Transverse colon (tissue), 4 donors: ENCODE measurements around the gene CILP2. TPM values are rescaled to one million over a fixed set of nuclear protein-coding genes. Genes with fewer than 3 reads are reported as not detected.

Source experiments
- DNase-seq: peaks from one replicate; pipeline ENCODE4 v3.0.0-alpha.2; 2019
- H3K27ac ChIP-seq, 4 donors: fragments of 200-600 bp; sonication (generic); 2 replicates each; pipeline ENCODE4 v1.5.1; 2016 to 2018; ENCODE audit warnings: inconsistent platforms in 4 of 4
- H3K27me3 ChIP-seq: fragments of 200-600 bp; sonication (generic); 2 replicates; pipeline ENCODE4 v1.5.1; 2017; ENCODE audit warnings: inconsistent platforms
- H3K36me3 ChIP-seq, 4 donors: fragments of 200-600 bp; sonication (generic); 2 replicates each; pipeline ENCODE4 v1.5.1; 2017 to 2019; ENCODE audit warnings: inconsistent platforms in 4 of 4
- H3K4me1 ChIP-seq, 4 donors: fragments of 200-600 bp; sonication (generic); 2 replicates each; pipeline ENCODE4 v1.5.1; 2017 to 2020; ENCODE audit warnings: inconsistent platforms in 4 of 4
- H3K4me3 ChIP-seq, 4 donors: fragments of 200-600 bp; sonication (generic); 1 replicate in 1 of 4; 2 replicates in 3 of 4; pipeline versions ENCODE4 v1.5.1 to v1.6.1; 2017 to 2019; ENCODE audit warnings: inconsistent platforms in 4 of 4
- H3K9me3 ChIP-seq, 2 donors: fragments of 200-600 bp; sonication (generic); 2 replicates each; pipeline ENCODE4 v1.5.1; 2017 to 2019; ENCODE audit warnings: inconsistent platforms in 2 of 2
- EP300 ChIP-seq: sonication (generic); formaldehyde crosslinking; IDR thresholded peaks from one replicate; pipeline ENCODE4 v1.6.1; 2017; ENCODE audit warnings: antibody characterized with exemption, low read depth
- POLR2A ChIP-seq: fragments of 450-650 bp; IDR thresholded peaks from one replicate; pipeline ENCODE4 v1.6.1; 2016; ENCODE audit warnings: antibody characterized with exemption, mild to moderate bottlenecking, moderate library complexity
- POLR2AphosphoS5 ChIP-seq, 3 donors: sonication (generic); formaldehyde crosslinking; IDR thresholded peaks; one replicate each; pipeline ENCODE4 v1.6.1; 2016; ENCODE audit warnings: antibody characterized with exemption in 3 of 3
- WGBS, 2 donors: methylation state at CpG; one replicate each; pipeline ENCODE4 v1.1.5; 2018; ENCODE audit warnings: low coverage in 1 of 2; 5-methylcytosine and 5-hydroxymethylcytosine counted together
- in situ Hi-C, 4 donors: fragments of 200-750 bp; cut with MboI; loops; one replicate each; pipeline versions ENCODE4 v1.15.0 to v1.15.1; 2017; ENCODE audit warnings: low sequenced_read_pairs in 3 of 4, low pct_ligation_motif_present in 1 of 4, low pct_unique_long_range_greater_than_20kb in 1 of 4
- intact Hi-C: fragments of 100-400 bp; cut with DNase I; formaldehyde crosslinking; loops from one replicate; pipeline ENCODE4 v1.15.1; 2023; ENCODE audit warnings: low total_unique reads
- total RNA-seq, 4 donors: library from RNA; depleted of rRNA; stranded (reverse); fragments of >200 nt; gene quantifications; one replicate each; pipeline ENCODE4 v1.1.0, GENCODE V29; 2016
- TF ChIP-seq, protein P1 (sequence below), 5 experiments: fragments of 200-600 bp in 3 of 5; fragments of 450-650 bp in 2 of 5; sonication (generic) in 3 of 5; IDR thresholded peaks; 1 replicate in 2 of 5; 2 replicates in 3 of 5; pipeline ENCODE4 v1.5.1; 2016 to 2017; ENCODE audit warnings: antibody characterized with exemption in 5 of 5, inconsistent platforms in 3 of 5, mild to moderate bottlenecking in 2 of 5, moderate library complexity in 1 of 5

Gene CILP2
- total RNA-seq, 4 donors from 2014 or later: 0.48 TPM; not detected in 3

DNA sequence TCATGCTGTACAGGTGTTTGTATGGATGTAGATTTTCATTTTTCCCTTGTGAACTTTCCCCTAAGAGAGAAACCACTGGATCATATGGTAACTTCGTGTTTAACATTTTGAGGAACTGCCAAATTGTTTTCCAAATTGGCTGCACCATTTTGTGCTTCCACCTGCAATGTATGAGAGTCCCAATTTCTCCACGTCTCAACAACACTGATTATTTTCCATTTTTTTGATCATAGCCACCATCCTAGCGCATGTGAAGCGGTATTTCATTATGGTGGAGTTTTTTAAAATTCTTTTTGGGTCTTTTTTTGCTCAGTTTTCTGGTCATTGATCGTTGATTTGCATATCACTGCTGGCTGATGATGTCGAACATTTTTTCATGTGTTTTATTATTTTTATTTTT is 17.1 kb upstream of the CILP2 start:
- intact Hi-C loops: no loop called here
- no peak for DNase-seq
- Histone ChIP-seq H3K4me1 (peaks cover 6 to 23% (median 12%) of the 10 kb centered on the region in 4 donors), H3K9me3 (no peaks in the 10 kb centered on the region), H3K4me3 (no peak overlapping the region), H3K36me3 (no peaks in the 10 kb centered on the region), H3K27ac (no peak overlapping the region), H3K27me3 (no peaks in the 10 kb centered on the region)
- 40 to 81% methylated on average over 3 to 6 of the region's 6 CpGs for WGBS, 2 donors
- in situ Hi-C loops: loop anchor here in 1 of 4 donors (10.0 kb wide), 1 partner anchor 444 kb away; no protein-coding TSS in a partner anchor
- TF ChIP-seq EP300 (no peak), POLR2A (no peak), POLR2AphosphoS5 (IDR thresholded peaks at IDR 0.05) (no peak)
- TF ChIP-seq, protein P1, sequence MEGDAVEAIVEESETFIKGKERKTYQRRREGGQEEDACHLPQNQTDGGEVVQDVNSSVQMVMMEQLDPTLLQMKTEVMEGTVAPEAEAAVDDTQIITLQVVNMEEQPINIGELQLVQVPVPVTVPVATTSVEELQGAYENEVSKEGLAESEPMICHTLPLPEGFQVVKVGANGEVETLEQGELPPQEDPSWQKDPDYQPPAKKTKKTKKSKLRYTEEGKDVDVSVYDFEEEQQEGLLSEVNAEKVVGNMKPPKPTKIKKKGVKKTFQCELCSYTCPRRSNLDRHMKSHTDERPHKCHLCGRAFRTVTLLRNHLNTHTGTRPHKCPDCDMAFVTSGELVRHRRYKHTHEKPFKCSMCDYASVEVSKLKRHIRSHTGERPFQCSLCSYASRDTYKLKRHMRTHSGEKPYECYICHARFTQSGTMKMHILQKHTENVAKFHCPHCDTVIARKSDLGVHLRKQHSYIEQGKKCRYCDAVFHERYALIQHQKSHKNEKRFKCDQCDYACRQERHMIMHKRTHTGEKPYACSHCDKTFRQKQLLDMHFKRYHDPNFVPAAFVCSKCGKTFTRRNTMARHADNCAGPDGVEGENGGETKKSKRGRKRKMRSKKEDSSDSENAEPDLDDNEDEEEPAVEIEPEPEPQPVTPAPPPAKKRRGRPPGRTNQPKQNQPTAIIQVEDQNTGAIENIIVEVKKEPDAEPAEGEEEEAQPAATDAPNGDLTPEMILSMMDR (IDR thresholded peaks at IDR 0.05): no peak

DNA sequence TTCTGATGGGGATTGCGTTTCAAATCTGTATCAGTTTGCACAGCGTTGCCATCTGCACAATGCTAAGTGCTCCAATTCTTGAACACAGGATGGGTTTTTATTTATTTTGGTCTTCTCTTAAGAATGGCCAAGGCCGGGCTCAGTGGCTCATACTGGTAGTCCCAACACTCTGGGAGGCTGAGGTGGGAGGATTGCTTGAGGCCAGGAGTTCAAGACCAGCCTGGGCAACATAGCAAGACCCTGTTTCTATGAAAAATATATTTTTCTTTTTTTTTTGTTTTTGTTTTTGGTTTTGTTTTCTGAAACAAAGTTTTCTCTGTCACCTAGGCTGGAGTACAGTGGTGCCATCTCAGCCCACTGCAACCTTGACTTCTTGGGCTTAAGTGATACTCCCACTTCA is 14.9 kb upstream of the CILP2 start:
- Histone ChIP-seq H3K27me3 (no peaks in the 10 kb centered on the region), H3K36me3 (peaks cover 0 to 8% (median 0%) of the 10 kb centered on the region in 4 donors), H3K4me1 (peaks cover 0 to 6% (median 0%) of the 10 kb centered on the region in 4 donors), H3K9me3 (no peaks in the 10 kb centered on the region), H3K27ac (no peak overlapping the region), H3K4me3 (no peak overlapping the region)
- no peak for DNase-seq
- intact Hi-C loops (no loop called here), in situ Hi-C loops (loop anchor here in 1 of 4 donors (10.0 kb wide), 1 partner anchor 442 kb away; no protein-coding TSS in a partner anchor)
- whole genome bisulfite sequencing, 2 donors: 84 to 91% methylated on average over 3 of the region's 3 CpGs
- TF ChIP-seq, protein P1 (IDR thresholded peaks at IDR 0.05): no peak
- TF ChIP-seq POLR2AphosphoS5 (IDR thresholded peaks at IDR 0.05): no peak
- no peak for TF ChIP-seq EP300
- no peak for TF ChIP-seq POLR2A

DNA sequence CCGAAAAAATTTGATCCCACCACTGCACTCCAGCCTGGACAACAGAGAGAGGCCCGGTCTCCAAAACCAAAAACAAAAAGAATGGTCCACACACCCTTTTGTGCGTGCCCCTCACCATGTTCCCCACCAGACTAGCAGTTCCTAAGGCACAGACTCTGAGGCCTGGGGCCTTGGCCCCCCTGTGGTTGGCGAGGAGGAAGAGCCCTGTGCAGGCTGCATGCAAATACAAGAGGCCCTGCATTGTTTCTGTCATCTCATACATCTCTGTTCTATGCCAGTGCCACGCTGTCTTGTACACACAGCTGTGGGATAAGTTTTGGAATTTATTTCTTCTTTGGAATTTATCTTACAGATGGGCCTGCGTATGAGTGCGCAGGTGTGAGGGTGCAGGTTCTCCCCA is 14.0 kb upstream of the CILP2 start:
- H3K4me3 ChIP-seq: no peak overlapping the region
- H3K27ac ChIP-seq: no peak overlapping the region
- peaks cover 0 to 8% (median 0%) of the 10 kb centered on the region in 4 donors for H3K36me3 ChIP-seq
- 79 to 80% methylated on average over 1 to 7 of the region's 7 CpGs for WGBS, 2 donors
- H3K4me1 ChIP-seq: peaks cover 0 to 5% (median 0%) of the 10 kb centered on the region in 4 donors
- intact Hi-C loops: no loop called here
- no peaks in the 10 kb centered on the region for H3K27me3 ChIP-seq
- H3K9me3 ChIP-seq: no peaks in the 10 kb centered on the region
- no peak for DNase-seq
- TF ChIP-seq, protein P1 (IDR thresholded peaks at IDR 0.05): no peak
- TF ChIP-seq POLR2AphosphoS5 (IDR thresholded peaks at IDR 0.05) (no peak), POLR2A (no peak), EP300 (no peak)
- in situ Hi-C loops: loop anchor here in 1 of 4 donors (10.0 kb wide), 1 partner anchor 441 kb away; no protein-coding TSS in a partner anchor

DNA sequence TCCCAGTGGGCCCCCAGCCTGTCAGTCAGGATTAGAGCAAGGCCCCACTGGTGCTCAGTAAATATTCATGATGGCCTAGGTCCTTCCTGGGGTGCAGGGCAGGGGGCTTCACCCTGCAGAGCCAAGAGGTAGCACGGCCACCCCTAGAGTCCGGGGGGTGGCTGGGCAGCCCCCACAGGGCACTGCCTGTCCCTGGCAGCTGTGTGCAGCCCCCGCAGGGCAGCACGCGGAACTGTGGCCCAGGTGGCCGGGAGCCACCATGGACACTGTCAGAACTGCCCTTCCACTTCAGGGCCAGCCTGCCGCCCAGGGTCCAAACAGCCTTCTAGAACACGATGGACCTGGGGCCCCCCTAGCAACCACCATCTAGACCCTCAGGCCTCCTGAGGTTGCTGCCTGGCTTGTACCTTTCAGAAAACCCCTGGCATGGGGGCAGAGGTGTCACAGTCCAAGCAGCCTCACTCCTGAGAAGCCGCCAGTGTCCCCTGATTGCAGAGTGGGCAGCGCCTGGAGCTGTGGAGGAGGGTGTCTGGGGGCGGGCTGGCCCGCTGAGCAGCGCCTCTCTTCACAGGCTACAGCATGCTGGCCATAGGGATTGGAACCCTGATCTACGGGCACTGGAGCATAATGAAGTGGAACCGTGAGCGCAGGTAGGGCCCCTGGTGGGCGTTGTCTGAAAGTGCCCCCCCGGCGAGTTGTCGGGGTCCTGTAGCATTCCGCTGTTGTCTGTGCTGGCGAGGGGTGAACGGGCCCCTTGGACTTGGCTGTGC is 12.3 kb upstream of the CILP2 start:
- no peak overlapping the region for H3K27ac ChIP-seq
- H3K36me3 ChIP-seq: peaks cover 0 to 8% (median 0%) of the 10 kb centered on the region in 4 donors
- H3K4me1 ChIP-seq: no peaks in the 10 kb centered on the region
- DNase-seq: no peak
- H3K4me3 ChIP-seq: no peak overlapping the region
- no peaks in the 10 kb centered on the region for H3K9me3 ChIP-seq
- 89% methylated on average over 22 of the region's 23 CpGs; no CpG with 5 or more reads in 1 of the 2 donors for WGBS, 2 donors
- in situ Hi-C loops: loop anchor here (10.0 to 25.0 kb wide), 4 partner anchors 112 to 762 kb away; partner anchors contain the start of genes GMIP (in 1 of the 4) and LPAR2 (in 1 of the 4)
- intact Hi-C loops: loop anchor here (5.0 kb wide), 1 partner anchor 1737 kb away; no protein-coding TSS in a partner anchor
- H3K27me3 ChIP-seq: no peaks in the 10 kb centered on the region
- no peak for TF ChIP-seq EP300
- TF ChIP-seq POLR2A: no peak
- no peak for TF ChIP-seq POLR2AphosphoS5 (IDR thresholded peaks at IDR 0.05)
- TF ChIP-seq, protein P1 (IDR thresholded peaks at IDR 0.05): no peak
